MCF 10A (cell line): ENCODE results near the gene ADCK2. TPM values are rescaled to one million over a fixed set of nuclear protein-coding genes. Genes with fewer than 3 reads are reported as not detected.
"Not testable (repeated sequence)": the region's sequence is repeated elsewhere in the genome, so short reads cannot be mapped to it uniquely, and the experiment has no call there.

Experiments
- BruUV-seq: library from RNA; stranded (reverse); fragments of 400-500 nt; replicated peaks from 2 replicates; lab custom pipeline; 2021; lab: Mats Ljungman, UMichigan
- CTCF ChIA-PET: fragments of 300-600 bp; sonication (Branson Sonifier 250); formaldehyde crosslinking; extraction: SDS; loops from one replicate; lab custom pipeline; 2021; ENCODE audit warnings: antibody characterized with exemption, inconsistent platforms; lab: Yijun Ruan, JAX
- POLR2A ChIA-PET: fragments of 300-600, 350-650 bp; sonication (Branson Sonifier 250); formaldehyde crosslinking; extraction: SDS; loops from one replicate; lab custom pipeline; 2020; ENCODE audit warnings: antibody characterized with exemption, inconsistent platforms; lab: Yijun Ruan, JAX
- DNase-seq: peaks from one replicate; pipeline ENCODE4 v3.0.0-alpha.2; 2018; ENCODE audit not compliant: unreplicated experiment
- H3K27ac Mint-ChIP-seq: one replicate; pipeline ENCODE4 v1.8.0; 2022; ENCODE audit warnings: mild to moderate bottlenecking, low read depth, mixed read lengths; ENCODE audit not compliant: unreplicated experiment
- H3K27me3 Mint-ChIP-seq: one replicate; pipeline ENCODE4 v1.8.0; 2022; ENCODE audit warnings: mixed read lengths; ENCODE audit not compliant: insufficient read depth, unreplicated experiment
- H3K36me3 Mint-ChIP-seq: one replicate; pipeline ENCODE4 v1.8.0; 2022; ENCODE audit warnings: mild to moderate bottlenecking, moderate library complexity, mixed read lengths; ENCODE audit not compliant: insufficient read depth, unreplicated experiment
- H3K4me1 Mint-ChIP-seq: one replicate; pipeline ENCODE4 v1.8.0; 2022; ENCODE audit warnings: mixed read lengths; ENCODE audit not compliant: insufficient read depth, unreplicated experiment
- H3K4me3 Mint-ChIP-seq: one replicate; pipeline ENCODE4 v1.8.0; 2022; ENCODE audit warnings: mild to moderate bottlenecking, moderate library complexity, mixed read lengths; ENCODE audit not compliant: unreplicated experiment
- H3K9me3 Mint-ChIP-seq: one replicate; pipeline ENCODE4 v1.8.0; 2022; ENCODE audit warnings: mixed read lengths; ENCODE audit not compliant: unreplicated experiment
- CTCF ChIP-seq: fragments of 200-600 bp; IDR thresholded peaks from one replicate; pipeline ENCODE4 v1.8.0; 2022; ENCODE audit warnings: antibody characterized with exemption, mild to moderate bottlenecking; ENCODE audit not compliant: unreplicated experiment
- intact Hi-C: fragments of 100-400 bp; cut with micrococcal nuclease; formaldehyde crosslinking; loops from 2 replicates; pipeline ENCODE4 v1.14.1; 2022
- total RNA-seq: library from RNA; stranded (reverse); gene quantifications from 2 replicates; pipeline ENCODE4 v1.2.3, GENCODE V29; 2022

ADCK2 gene
- total RNA-seq, 1 experiment from 2014 or later, result 22.2 TPM

- no peak for DNase-seq
- CTCF ChIA-PET, result interaction anchor here (0.6 to 0.9 kb wide), 2 partner anchors 245 to 558 kb away, joined by 3 to 4 read pairs; no protein-coding TSS in a partner anchor
- H3K9me3 Mint-ChIP-seq, result no peaks in the 10 kb centered on the region
- POLR2A ChIA-PET, result no interaction called here
- no peak overlapping the region for H3K4me3 Mint-ChIP-seq
- H3K4me1 Mint-ChIP-seq, result no peaks in the 10 kb centered on the region
- peaks cover 24% of the 10 kb centered on the region for H3K36me3 Mint-ChIP-seq
- no peak for TF ChIP-seq CTCF
- intact Hi-C loops, result no loop called here
- no peaks in the 10 kb centered on the region for H3K27me3 Mint-ChIP-seq
- no peak overlapping the region for H3K27ac Mint-ChIP-seq
- no TSS peak for BruUV-seq
Observed at GRCh38 chr7:140738280-140738679, 65.5 kb downstream of the ADCK2 start.

DNA sequence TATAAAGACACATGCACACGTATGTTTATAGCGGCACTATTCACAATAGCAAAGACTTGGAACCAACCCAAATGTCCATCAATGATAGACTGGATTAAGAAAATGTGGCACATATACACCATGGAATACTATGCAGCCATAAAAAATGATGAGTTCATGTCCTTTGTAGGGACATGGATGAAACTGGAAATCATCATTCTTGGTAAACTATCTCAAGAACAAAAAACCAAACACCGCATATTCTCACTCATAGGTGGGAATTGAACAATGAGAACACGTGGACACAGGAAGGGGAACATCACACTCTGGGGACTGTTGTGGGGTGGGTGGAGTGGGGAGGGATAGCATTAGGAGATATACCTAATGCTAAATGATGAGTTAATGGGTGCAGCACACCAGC is 70.5 kb downstream of the ADCK2 start:
- H3K9me3 Mint-ChIP-seq, H3K27ac Mint-ChIP-seq, intact Hi-C loops, H3K4me3 Mint-ChIP-seq, H3K4me1 Mint-ChIP-seq, CTCF ChIA-PET, BruUV-seq, POLR2A ChIA-PET, DNase-seq, H3K27me3 Mint-ChIP-seq: not testable (repeated sequence)
- peaks cover 27% of the 10 kb centered on the region for H3K36me3 Mint-ChIP-seq

DNA sequence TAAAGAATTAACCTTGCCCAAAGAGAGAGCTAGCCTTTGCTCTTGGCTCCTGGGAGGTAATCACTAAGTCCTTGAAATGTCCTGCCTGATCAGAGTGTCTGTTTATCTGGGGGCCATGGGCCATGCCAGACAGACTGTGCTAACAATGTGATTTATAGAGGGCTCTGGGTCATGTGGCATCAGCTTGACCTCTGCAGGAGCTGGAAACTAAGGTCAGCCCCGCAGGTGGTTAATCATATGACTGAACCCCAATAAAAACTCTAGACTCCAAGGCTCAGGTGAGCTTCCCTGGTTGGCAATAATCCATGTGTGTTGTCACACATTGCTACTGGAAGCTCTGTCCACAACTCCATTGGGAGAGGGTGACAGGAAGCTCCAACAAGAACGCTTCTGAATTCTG is 71.3 kb downstream of the ADCK2 start:
- H3K27me3 Mint-ChIP-seq, result no peaks in the 10 kb centered on the region
- no peak for DNase-seq
- H3K4me3 Mint-ChIP-seq, result no peak overlapping the region
- peaks cover 21% of the 10 kb centered on the region for H3K36me3 Mint-ChIP-seq
- intact Hi-C loops, result no loop called here
- H3K4me1 Mint-ChIP-seq, result no peaks in the 10 kb centered on the region
- BruUV-seq, result no TSS peak
- no peak overlapping the region for H3K27ac Mint-ChIP-seq
- no peak for TF ChIP-seq CTCF
- no peaks in the 10 kb centered on the region for H3K9me3 Mint-ChIP-seq
- ChIA-PET CTCF (interaction anchor here (1.1 to 1.2 kb wide), 2 partner anchors 67 to 268 kb away, joined by 3 to 4 read pairs; no protein-coding TSS in a partner anchor), POLR2A (interaction anchor here (1.1 kb wide), 1 partner anchor 57 kb away, joined by 3 read pairs; no protein-coding TSS in a partner anchor)

Other genes starting within 250 kb of the ADCK2 start
- gene MKRN1, start 193.4 kb upstream of the ADCK2 start, total RNA-seq, result 59.8 and 65.5 TPM in 2 replicates
- gene DENND2A, start 32.1 kb upstream of the ADCK2 start, total RNA-seq, result 0.26 TPM in 1 of 2 replicates, not detected in the other
- gene NDUFB2, start 23.8 kb downstream of the ADCK2 start, total RNA-seq, result 166 and 189 TPM in 2 replicates